Measurements from ENCODE around the gene AOC2. TPM values are rescaled to one million over a fixed set of nuclear protein-coding genes. Genes with fewer than 3 reads are reported as not detected.

Gene AOC2
- total RNA-seq (2013; cell fraction: nucleolus; rRNA removed), result 8.7 and 9.1 TPM in 2 replicates
- 0.93 and 1.2 TPM in 2 replicates for total RNA-seq (2014; rRNA removed)
- 0.41 and 0.58 TPM in 2 replicates for total RNA-seq (2014; rRNA removed; fragmentation: Illumina TruSeq; extraction: Trizol)
- 1.5 and 1.9 TPM in 2 replicates for total RNA-seq (2021)
- 0.24 TPM for polyA plus RNA-seq (2011; ENCODE audit: low read depth)
- 0.63 and 0.96 TPM in 2 replicates for polyA plus RNA-seq (2011; rRNA removed)
- polyA plus RNA-seq (2011; cell fraction: cytosol; rRNA removed), result 0.94 and 1.1 TPM in 2 replicates
- polyA plus RNA-seq (2011; cell fraction: nucleus; rRNA removed), result 6.7 and 8.3 TPM in 2 replicates
- polyA plus RNA-seq (2012), result 0.34 and 0.54 TPM in 2 replicates
- 0.66 and 0.90 TPM in 2 replicates for polyA plus RNA-seq (2014; fragmentation: Illumina TruSeq; extraction: Trizol)
- polyA plus RNA-seq (2014; fragmentation: Nextera tagmentation; extraction: Ambion mirVana), result under 1 TPM; 0.08 to 0.18 TPM
- 0.86 and 1.8 TPM in 2 replicates for polyA plus RNA-seq (2014; rRNA removed)
- under 1 TPM; 0.17 to 0.39 TPM for polyA plus RNA-seq (2016; fragmentation: Nextera tagmentation; extraction: Ambion mirVana)
- 1.1 and 2.8 TPM in 2 replicates for polyA minus RNA-seq (2011; rRNA and poly(A)+ RNA removed)
- not detected in 2 replicates for polyA minus RNA-seq (2011; cell fraction: cytosol; rRNA and poly(A)+ RNA removed)
- polyA minus RNA-seq (2011; cell fraction: nucleus; rRNA and poly(A)+ RNA removed), result 3.1 and 8.1 TPM in 2 replicates
- percentile 67 among the genes with signal in this experiment for Bru-seq, nascent RNA
- percentile 94 among the genes with signal in this experiment for BruChase-seq, experiment 1, labeled RNA remaining after a 6-hour chase
- BruChase-seq, experiment 2, labeled RNA remaining after a 2-hour chase, result percentile 87 among the genes with signal in this experiment
- long read RNA-seq, experiment 1, result 0 reads
- long read RNA-seq, experiment 2, result 0 reads

- H3K4me1 ChIP-seq (ENCODE audit: control insufficient read depth, insufficient read depth, low read length), result no peaks in the 10 kb centered on the region; the same call in 1 of the 2 replicates
- ChIA-PET RAD21 (ENCODE audit: unreplicated experiment) (interaction anchor here (1.5 kb wide), 2 partner anchors 85 to 153 kb away, joined by 4 to 5 read pairs; partner anchors contain the start of gene RPL27), CTCF (interaction anchor here (1.3 to 4.7 kb wide), 2 partner anchors 24 to 154 kb away, joined by 3 to 38 read pairs; partner anchors contain the start of gene RPL27), SMC1A (ENCODE audit: uncharacterized antibody, unreplicated experiment) (interaction anchor here (1.3 to 1.7 kb wide), 2 partner anchors 9 to 85 kb away, joined by 3 to 7 read pairs; no protein-coding TSS in a partner anchor), POLR2A (no interaction called here)
- ATAC-seq (no peak), FAIRE-seq (no peak), DNase-seq (ENCODE audit: low read depth, low spot score) (no peak)
- no peak within 1 kb of the TSS for H3K27ac ChIP-seq (ENCODE audit: control insufficient read depth, insufficient read depth)
- H3K4me2 ChIP-seq (ENCODE audit: control insufficient read depth, insufficient read depth), result no peak within 1 kb of the TSS
- intact Hi-C loops (cut with micrococcal nuclease; ENCODE audit: unreplicated experiment), result loop anchor here (10.0 kb wide), 1 partner anchor 151 kb away; the partner anchor contains the start of gene RPL27
- H3K4me3 ChIP-seq, result no peak within 1 kb of the TSS
- H3K36me3 ChIP-seq (ENCODE audit: control insufficient read depth in 2 of 2, insufficient read depth in 2 of 2, low read length in 1 of 2), result peaks cover 14 to 32% of the 10 kb centered on the region in 2 experiments
- no peaks in the 10 kb centered on the region for H3K79me2 ChIP-seq (ENCODE audit: control insufficient read depth, insufficient read depth, low read length)
- H3K9ac ChIP-seq (ENCODE audit: control insufficient read depth, insufficient read depth, low read length), result no peak within 1 kb of the TSS
- no peak within 1 kb of the TSS for H2AFZ ChIP-seq (ENCODE audit: control insufficient read depth, low read depth, low read length)
- in situ Hi-C loops (cut with MboI), result no loop called here
- H3K9me3 ChIP-seq (replicated peaks; ENCODE audit: control insufficient read depth, insufficient read depth, low read length), result no peaks in the 10 kb centered on the region
- WGBS (ENCODE audit: insufficient coverage, insufficient replicate concordance, low lambda C conversion rate, missing lambda C conversion rate), result 88% methylated on average over 4 of the region's 4 CpGs
- H3K27me3 ChIP-seq (replicated peaks in 1 of 2; ENCODE audit: control insufficient read depth in 2 of 2, insufficient read depth in 2 of 2, low read length in 1 of 2), result no peaks in the 10 kb centered on the region
- no peaks in the 10 kb centered on the region for H4K20me1 ChIP-seq (ENCODE audit: control insufficient read depth, insufficient read depth)
- TF ChIP-seq ZBED1 (IDR thresholded peaks at IDR 0.05; ENCODE audit: borderline replicate concordance), result no peak
- no peak for TF ChIP-seq TCF12 (IDR thresholded peaks at IDR 0.05; ENCODE audit: low read depth, low read length)
- TF ChIP-seq RUNX3 (IDR thresholded peaks at IDR 0.05; ENCODE audit: low read length), result no peak
- no peak for TF ChIP-seq ZNF207 (IDR thresholded peaks at IDR 0.05; ENCODE audit: borderline replicate concordance)
- no peak for TF ChIP-seq TARDBP (IDR thresholded peaks at IDR 0.05; ENCODE audit: borderline replicate concordance)
- no peak for TF ChIP-seq WRNIP1 (IDR thresholded peaks at IDR 0.05; ENCODE audit: borderline replicate concordance, low read depth, low read length)
- no peak for TF ChIP-seq ZSCAN29 (IDR thresholded peaks at IDR 0.05)
- no peak for TF ChIP-seq NR2C2 (IDR thresholded peaks at IDR 0.05; ENCODE audit: borderline replicate concordance, control insufficient read depth, insufficient read length, low read depth)
- TF ChIP-seq RELA (IDR thresholded peaks at IDR 0.05; ENCODE audit: borderline replicate concordance, partially characterized antibody), result no peak
- TF ChIP-seq EP300 (IDR thresholded peaks at IDR 0.05; ENCODE audit: borderline replicate concordance in 1 of 2, control insufficient read depth in 1 of 2, low read depth in 2 of 2, low read length in 2 of 2), result no peak
- no peak for TF ChIP-seq FOXK2 (IDR thresholded peaks at IDR 0.05)
- BruUV-seq (replicated peaks), result no TSS peak
Observed at GRCh38 chr17:42844271-42844670, at the start of gene AOC2. AOC2 (plus strand) TSS chr17:42844580; CDS start chr17:42844627, 47 bp downstream.

Measured in GM12878 (cell line).